Astrocyte of the spinal cord (primary cell): ENCODE results near the gene BFSP2.
A peak's percentile ranks its signal among the peaks of the same experiment; 100 is the strongest.

Experiments
- DNase-seq: peaks from one replicate; pipeline ENCODE4 v3.0.0; 2011; ENCODE audit warnings: low read depth, low spot score
- H3K4me3 ChIP-seq: 2 replicates; pipeline ENCODE4 v1.5.1; 2011; ENCODE audit warnings: low read depth, mild to moderate bottlenecking, low read length, moderate library complexity
- in situ Hi-C: cut with HindIII; loops from 2 replicates; pipeline ENCODE4 v1.10.0; 2017; ENCODE audit warnings: low sequenced_read_pairs
- TF ChIP-seq, protein P1 (sequence below): IDR thresholded peaks from 2 replicates; pipeline ENCODE4 v1.5.1; 2012; ENCODE audit warnings: low read depth, mild to moderate bottlenecking, low read length, inconsistent platforms

The BFSP2 gene

DNA sequence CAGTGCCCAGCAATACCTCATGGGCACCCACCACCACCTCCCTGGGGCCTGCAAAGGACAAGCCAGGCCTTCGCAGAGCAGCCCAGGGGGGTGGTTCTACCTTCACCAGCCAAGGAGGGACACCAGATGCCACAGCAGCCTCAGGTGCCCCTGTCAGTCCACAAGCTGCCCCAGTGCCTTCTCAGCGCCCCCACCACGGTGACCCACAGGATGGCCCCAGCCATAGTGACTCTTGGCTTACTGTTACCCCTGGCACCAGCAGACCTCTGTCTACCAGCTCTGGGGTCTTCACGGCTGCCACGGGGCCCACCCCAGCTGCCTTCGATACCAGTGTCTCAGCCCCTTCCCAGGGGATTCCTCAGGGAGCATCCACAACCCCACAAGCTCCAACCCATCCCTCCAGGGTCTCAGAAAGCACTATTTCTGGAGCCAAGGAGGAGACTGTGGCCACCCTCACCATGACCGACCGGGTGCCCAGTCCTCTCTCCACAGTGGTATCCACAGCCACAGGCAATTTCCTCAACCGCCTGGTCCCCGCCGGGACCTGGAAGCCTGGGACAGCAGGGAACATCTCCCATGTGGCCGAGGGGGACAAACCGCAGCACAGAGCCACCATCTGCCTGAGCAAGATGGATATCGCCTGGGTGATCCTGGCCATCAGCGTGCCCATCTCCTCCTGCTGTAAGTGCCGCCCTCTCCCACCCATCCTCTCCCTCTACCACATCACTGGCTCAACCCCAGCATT, 19.2 kb upstream of the BFSP2 start:
- in situ Hi-C loops = no loop called here
- H3K4me3 ChIP-seq = no peak overlapping the region
- DNase-seq = no peak
- TF ChIP-seq, protein P1, sequence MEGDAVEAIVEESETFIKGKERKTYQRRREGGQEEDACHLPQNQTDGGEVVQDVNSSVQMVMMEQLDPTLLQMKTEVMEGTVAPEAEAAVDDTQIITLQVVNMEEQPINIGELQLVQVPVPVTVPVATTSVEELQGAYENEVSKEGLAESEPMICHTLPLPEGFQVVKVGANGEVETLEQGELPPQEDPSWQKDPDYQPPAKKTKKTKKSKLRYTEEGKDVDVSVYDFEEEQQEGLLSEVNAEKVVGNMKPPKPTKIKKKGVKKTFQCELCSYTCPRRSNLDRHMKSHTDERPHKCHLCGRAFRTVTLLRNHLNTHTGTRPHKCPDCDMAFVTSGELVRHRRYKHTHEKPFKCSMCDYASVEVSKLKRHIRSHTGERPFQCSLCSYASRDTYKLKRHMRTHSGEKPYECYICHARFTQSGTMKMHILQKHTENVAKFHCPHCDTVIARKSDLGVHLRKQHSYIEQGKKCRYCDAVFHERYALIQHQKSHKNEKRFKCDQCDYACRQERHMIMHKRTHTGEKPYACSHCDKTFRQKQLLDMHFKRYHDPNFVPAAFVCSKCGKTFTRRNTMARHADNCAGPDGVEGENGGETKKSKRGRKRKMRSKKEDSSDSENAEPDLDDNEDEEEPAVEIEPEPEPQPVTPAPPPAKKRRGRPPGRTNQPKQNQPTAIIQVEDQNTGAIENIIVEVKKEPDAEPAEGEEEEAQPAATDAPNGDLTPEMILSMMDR = no peak

DNA sequence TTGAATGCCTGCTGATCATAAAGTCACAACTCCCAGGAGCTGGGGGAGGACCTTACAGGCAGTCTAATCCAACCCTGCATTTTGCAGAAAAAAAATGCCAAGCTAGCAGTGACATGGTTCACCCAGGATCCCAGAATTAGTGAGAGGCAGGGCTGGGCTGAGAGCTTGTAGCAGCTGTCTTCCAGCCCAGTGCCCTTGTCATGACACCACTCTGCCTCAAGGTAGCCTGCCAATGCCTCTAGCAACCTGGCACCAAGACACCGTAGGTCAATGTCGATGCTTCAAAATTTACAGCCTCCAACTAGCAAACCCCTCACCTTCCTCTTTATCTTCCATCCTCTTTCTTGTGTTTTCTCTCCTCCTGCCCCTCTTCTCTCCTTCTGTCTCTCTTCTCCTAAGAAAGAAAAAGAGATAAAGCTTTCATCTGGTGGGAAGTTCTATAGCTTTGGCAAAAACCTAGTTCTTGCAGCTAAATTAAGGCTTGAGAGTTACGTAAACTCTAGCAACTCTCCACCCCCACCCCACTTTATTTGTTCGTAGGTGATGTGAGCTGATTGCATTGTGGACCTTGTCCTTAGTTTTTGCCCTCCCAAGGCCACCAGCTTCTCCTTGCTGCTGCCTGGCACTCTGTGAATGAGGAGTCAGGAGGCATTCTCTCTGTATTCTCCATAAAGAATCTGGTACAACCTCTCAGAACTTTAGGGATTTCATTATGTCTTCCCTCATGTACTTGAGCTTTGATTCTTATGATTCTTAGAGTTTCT, 18.3 kb upstream of the BFSP2 start:
- in situ Hi-C loops = no loop called here
- H3K4me3 ChIP-seq = no peak overlapping the region
- no peak for DNase-seq
- TF ChIP-seq, protein P1 = no peak

DNA sequence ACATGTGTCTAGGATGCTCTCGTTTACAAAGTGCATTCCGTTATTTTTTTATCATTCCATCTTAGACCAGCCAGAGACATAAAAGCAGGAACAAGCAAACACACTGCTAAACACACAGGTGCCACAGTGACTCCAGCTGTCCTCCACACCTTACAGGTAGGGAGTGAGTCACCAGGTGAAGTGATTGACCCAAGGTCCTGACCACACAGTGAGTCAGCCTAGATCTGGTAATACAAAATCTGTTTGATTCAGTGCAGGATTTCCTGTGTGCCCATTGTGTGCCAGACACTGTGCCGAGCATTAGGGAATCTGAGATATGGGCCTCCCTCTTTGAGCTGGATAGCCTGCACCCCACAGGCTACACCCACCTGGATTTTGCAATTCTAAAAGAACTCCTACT, 16.7 kb upstream of the BFSP2 start:
- TF ChIP-seq, protein P1 = no peak
- DNase-seq = no peak
- in situ Hi-C loops = no loop called here
- H3K4me3 ChIP-seq = no peak overlapping the region

DNA sequence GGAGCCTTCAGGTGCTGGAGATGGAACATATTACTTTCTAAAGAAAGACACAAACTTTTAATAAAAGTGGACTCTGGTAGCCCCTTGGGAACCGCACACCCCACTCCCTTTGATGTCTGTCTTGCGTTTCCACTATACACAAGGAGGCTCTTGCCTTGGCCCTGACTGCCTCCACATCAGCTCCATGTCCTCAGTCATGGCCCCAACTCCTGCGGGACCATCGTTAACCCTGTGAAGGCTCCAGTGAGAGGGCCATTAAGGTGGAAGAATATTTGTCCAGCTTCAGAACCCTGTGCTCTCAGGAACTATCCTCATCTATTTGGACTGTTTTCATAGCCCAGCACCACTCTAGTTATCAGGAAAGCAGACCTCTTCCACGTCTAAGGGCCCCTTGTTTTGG, 16.1 kb upstream of the BFSP2 start:
- in situ Hi-C loops = no loop called here
- TF ChIP-seq, protein P1 = no peak
- DNase-seq = no peak
- H3K4me3 ChIP-seq = no peak overlapping the region

DNA sequence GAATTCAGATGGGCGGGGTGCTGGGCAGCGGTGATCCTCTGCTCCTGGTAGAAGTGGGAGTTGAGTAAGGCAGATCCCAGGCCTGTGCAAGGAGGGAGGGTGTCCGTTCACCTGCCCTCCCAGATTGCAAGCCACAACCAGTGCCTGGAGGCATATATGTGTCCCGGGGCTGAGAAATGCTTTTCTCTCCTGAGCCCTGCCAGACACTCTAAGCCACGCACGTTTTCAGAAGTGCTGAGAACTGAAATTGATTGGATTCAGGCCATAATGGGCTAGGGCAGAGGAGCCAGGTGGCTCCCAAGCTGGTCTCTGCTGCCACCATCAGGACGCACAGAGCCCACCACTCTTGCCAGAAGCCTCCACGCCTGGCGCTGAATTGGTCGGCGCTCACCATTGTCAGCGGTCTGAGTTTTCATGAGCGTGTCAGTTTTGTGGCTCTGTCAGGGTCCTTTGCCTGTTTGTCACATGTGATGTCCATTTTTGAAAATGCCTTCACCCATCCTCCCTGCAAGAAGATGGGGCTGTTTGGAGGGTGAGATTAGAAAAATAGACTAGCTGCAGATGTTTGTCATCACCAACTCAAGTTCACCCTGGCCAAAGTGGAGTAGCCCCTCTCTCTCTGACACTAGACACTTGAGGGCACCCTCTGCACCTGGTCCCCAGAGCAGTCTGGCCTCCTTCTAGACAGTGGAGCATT, 15.4 kb upstream of the BFSP2 start:
- DNase-seq = peak; percentile 71
- H3K4me3 ChIP-seq = no peak overlapping the region
- TF ChIP-seq, protein P1 = peak; percentile 96
- in situ Hi-C loops = no loop called here

DNA sequence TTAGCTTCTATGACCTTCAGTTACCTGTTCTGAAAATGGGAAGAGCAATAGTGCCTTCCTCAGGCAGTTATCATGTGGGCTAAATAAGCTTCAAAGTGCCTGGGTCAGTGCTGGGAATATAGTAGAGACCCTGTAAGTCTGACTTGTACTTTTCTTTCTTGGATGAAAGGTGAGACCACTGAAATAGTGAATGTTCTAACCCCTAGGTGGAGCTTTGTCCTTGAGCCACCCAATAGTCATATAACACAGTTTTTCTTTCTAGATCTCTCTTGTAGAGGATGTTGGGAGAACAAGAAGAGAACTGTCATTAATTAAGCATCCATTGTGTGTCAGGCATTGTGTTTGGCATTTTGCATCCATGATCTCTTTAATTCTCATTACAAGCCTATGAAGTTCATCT, 13.0 kb upstream of the BFSP2 start:
- TF ChIP-seq, protein P1 = peak; percentile 14
- in situ Hi-C loops = no loop called here

More for the DNA sequence above, 13.0 kb upstream of the BFSP2 start:
- no peak overlapping the region for H3K4me3 ChIP-seq
- no peak for DNase-seq
